CD4-positive, alpha-beta T cell (primary cell): ENCODE data around the gene PARD3B. TPM values are rescaled to one million over a fixed set of nuclear protein-coding genes. Genes with fewer than 3 reads are reported as not detected.

ENCODE experiments used
- ATAC-seq: fragments of 200-7000 bp; cut with Tn5 transposase; one replicate; pipeline ENCODE4 v1.10.0; 2022; ENCODE audit warnings: mild to moderate bottlenecking; ENCODE audit not compliant: poor library complexity
- CTCF ChIA-PET: fragments of 350-600 bp; sonication (Branson Sonifier 250); formaldehyde crosslinking; loops from one replicate; lab custom pipeline; 2021; ENCODE audit warnings: antibody characterized with exemption, inconsistent platforms; lab: Charles Lee
- POLR2A ChIA-PET: fragments of 350-600 bp; sonication (Branson Sonifier 250); formaldehyde crosslinking; loops from one replicate; lab custom pipeline; 2021; ENCODE audit warnings: antibody characterized with exemption, inconsistent platforms; lab: Charles Lee
- DNase-seq, 14 experiments: peaks; one replicate each; pipeline ENCODE4 v3.0.0-alpha.2; 2013 to 2020; ENCODE audit warnings: mixed read lengths in 2 of 14
- H3K27ac ChIP-seq, 2 donors: one replicate each; pipeline versions ENCODE4 v1.5.1 to v1.7.0; 2013; ENCODE audit warnings: low read length in 2 of 2, low read depth in 1 of 2, mild to moderate bottlenecking in 1 of 2
- H3K27me3 ChIP-seq, 2 experiments: 1 replicate in 1 of 2; 2 replicates in 1 of 2; pipeline versions ENCODE4 v1.6.1 to v1.7.0; 2013; ENCODE audit warnings: low read length in 2 of 2, control low read depth in 1 of 2, mild to moderate bottlenecking in 1 of 2, moderate library complexity in 1 of 2; ENCODE audit not compliant: insufficient read depth in 2 of 2, control insufficient read depth in 1 of 2
- H3K36me3 ChIP-seq: one replicate; pipeline ENCODE4 v1.6.1; 2013; ENCODE audit warnings: low read length, control low read depth; ENCODE audit not compliant: insufficient read depth
- H3K4me1 ChIP-seq: one replicate; pipeline ENCODE4 v1.6.1; 2013; ENCODE audit warnings: low read length, control low read depth; ENCODE audit not compliant: insufficient read depth
- H3K4me3 ChIP-seq: one replicate; pipeline ENCODE4 v1.5.1; 2013; ENCODE audit warnings: mild to moderate bottlenecking, low read length, moderate library complexity
- H3K9me3 ChIP-seq, 2 experiments: 1 replicate in 1 of 2; 2 replicates in 1 of 2; pipeline versions ENCODE4 v1.6.1 to v1.7.0; 2013; ENCODE audit warnings: low read length in 2 of 2, mild to moderate bottlenecking in 2 of 2, control low read depth in 1 of 2, moderate library complexity in 1 of 2; ENCODE audit not compliant: control insufficient read depth in 1 of 2, insufficient read depth in 1 of 2
- H3K27ac Mint-ChIP-seq: one replicate; pipeline ENCODE4 v1.8.0; 2020; ENCODE audit warnings: mixed read lengths
- H3K27me3 Mint-ChIP-seq: one replicate; pipeline ENCODE4 v1.8.0; 2021; ENCODE audit warnings: mixed read lengths
- H3K36me3 Mint-ChIP-seq: one replicate; pipeline ENCODE4 v1.8.0; 2021; ENCODE audit warnings: low read depth, mixed read lengths
- H3K4me1 Mint-ChIP-seq: one replicate; pipeline ENCODE4 v1.8.0; 2021; ENCODE audit warnings: low read depth, mixed read lengths
- H3K4me3 Mint-ChIP-seq: one replicate; pipeline ENCODE4 v1.8.0; 2020; ENCODE audit warnings: mild to moderate bottlenecking, mixed read lengths
- H3K9me3 Mint-ChIP-seq: one replicate; pipeline ENCODE4 v1.8.0; 2020; ENCODE audit warnings: mixed read lengths
- CTCF ChIP-seq: fragments of 200-600 bp; IDR thresholded peaks from one replicate; pipeline ENCODE4 v1.8.0; 2022; ENCODE audit warnings: antibody characterized with exemption, mild to moderate bottlenecking
- intact Hi-C, 2 experiments: fragments of 100-400 bp; cut with DNase I in 1 of 2; cut with micrococcal nuclease in 1 of 2; formaldehyde crosslinking; loops; one replicate each; pipeline versions ENCODE4 v1.15.1 to v1.9.0; 2023 to 2025; cut with DNase I, micrococcal nuclease
- total RNA-seq, 174 experiments: library from RNA in 2 of 174; stranded (reverse) in 2 of 174; gene quantifications; one replicate each; pipeline ENCODE4 v1.2.3 and lab custom pipeline; 2021 to 2026

The PARD3B gene
- total RNA-seq, 2 experiments from 2014 or later = 0.87 to 1.9 TPM

- H3K36me3 Mint-ChIP-seq = no peaks in the 10 kb centered on the region
- H3K4me3 ChIP-seq = no peak overlapping the region
- H3K4me3 Mint-ChIP-seq = no peak overlapping the region
- no peak overlapping the region for H3K27ac Mint-ChIP-seq
- no peaks in the 10 kb centered on the region for H3K36me3 ChIP-seq
- H3K9me3 ChIP-seq = no peaks in the 10 kb centered on the region
- H3K4me1 ChIP-seq = no peaks in the 10 kb centered on the region
- intact Hi-C loops = no loop called here
- TF ChIP-seq CTCF = no peak
- no peaks in the 10 kb centered on the region for H3K27me3 Mint-ChIP-seq
- no peaks in the 10 kb centered on the region for H3K4me1 Mint-ChIP-seq
- ChIA-PET CTCF (no interaction called here), POLR2A (no interaction called here)
- H3K27ac ChIP-seq = no peak overlapping the region
- DNase-seq (no peak), ATAC-seq (no peak)
- no peaks in the 10 kb centered on the region for H3K9me3 Mint-ChIP-seq
- no peaks in the 10 kb centered on the region for H3K27me3 ChIP-seq
Observed at GRCh38 chr2:205650931-205651330, 1105.7 kb downstream of the PARD3B start.

GRCh38 chr2:205651719-205652118 lies 1106.4 kb downstream of the PARD3B start:
- H3K9me3 Mint-ChIP-seq = no peaks in the 10 kb centered on the region
- DNase-seq (no peak), ATAC-seq (no peak)
- CTCF ChIA-PET = no interaction called here
- H3K4me3 ChIP-seq = no peak overlapping the region
- no peaks in the 10 kb centered on the region for H3K36me3 ChIP-seq
- POLR2A ChIA-PET = no interaction called here
- H3K4me1 Mint-ChIP-seq = no peaks in the 10 kb centered on the region
- no peak for TF ChIP-seq CTCF
- intact Hi-C loops = no loop called here
- no peaks in the 10 kb centered on the region for H3K4me1 ChIP-seq
- no peak overlapping the region for H3K27ac ChIP-seq
- no peaks in the 10 kb centered on the region for H3K9me3 ChIP-seq
- H3K36me3 Mint-ChIP-seq = no peaks in the 10 kb centered on the region
- no peaks in the 10 kb centered on the region for H3K27me3 ChIP-seq
- no peaks in the 10 kb centered on the region for H3K27me3 Mint-ChIP-seq
- H3K27ac Mint-ChIP-seq = no peak overlapping the region
- no peak overlapping the region for H3K4me3 Mint-ChIP-seq

GRCh38 chr2:205654878-205655605 lies 1109.8 kb downstream of the PARD3B start:
- no peaks in the 10 kb centered on the region for H3K4me1 ChIP-seq
- intact Hi-C loops = no loop called here
- no peak overlapping the region for H3K27ac Mint-ChIP-seq
- DNase-seq = no peak
- CTCF ChIA-PET = no interaction called here
- H3K36me3 Mint-ChIP-seq = no peaks in the 10 kb centered on the region
- no peaks in the 10 kb centered on the region for H3K9me3 ChIP-seq
- H3K4me3 Mint-ChIP-seq = no peak overlapping the region
- peaks cover 3% of the 10 kb centered on the region for H3K4me1 Mint-ChIP-seq
- no peaks in the 10 kb centered on the region for H3K36me3 ChIP-seq
- no peak for ATAC-seq
- no peaks in the 10 kb centered on the region for H3K27me3 Mint-ChIP-seq
- H3K27ac ChIP-seq = no peak overlapping the region
- no peaks in the 10 kb centered on the region for H3K27me3 ChIP-seq
- H3K4me3 ChIP-seq = no peak overlapping the region
- no peak for TF ChIP-seq CTCF
- H3K9me3 Mint-ChIP-seq = no peaks in the 10 kb centered on the region
- POLR2A ChIA-PET = no interaction called here
